H1 (cell line): ENCODE data around the gene SEMA7A. TPM values are rescaled to one million over a fixed set of nuclear protein-coding genes. Genes with fewer than 3 reads are reported as not detected.

ENCODE experiments used
- CTCF ChIA-PET: fragments of 300-600 bp; sonication (Branson Sonifier 250); formaldehyde crosslinking; loops from one replicate; lab custom pipeline; 2021; ENCODE audit not compliant: partially characterized antibody; lab: Charles Lee
- POLR2A ChIA-PET: fragments of 300-600 bp; sonication (Branson Sonifier 250); formaldehyde crosslinking; loops from one replicate; lab custom pipeline; 2021; ENCODE audit warnings: inconsistent platforms; ENCODE audit not compliant: partially characterized antibody; lab: Charles Lee
- DNase-seq, 2 experiments: peaks; one replicate each; pipeline versions ENCODE4 v3.0.0 to v3.0.0-alpha.2; 2010 to 2022; ENCODE audit warnings: low spot score in 2 of 2, low read depth in 1 of 2, mixed read lengths in 1 of 2
- FAIRE-seq: peaks from 2 replicates; lab custom pipeline; 2011; peaks lifted over from hg19 to GRCh38; lab: Jason Lieb, UNC
- H2AFZ ChIP-seq: 2 replicates; pipeline ENCODE4 v1.8.1; 2012; ENCODE audit warnings: low read length, inconsistent platforms
- H2AK5ac ChIP-seq: 2 replicates; pipeline ENCODE4 v1.6.1; 2013; ENCODE audit warnings: low read depth, low read length
- H2BK120ac ChIP-seq: replicated peaks from 2 replicates; pipeline ENCODE3; 2013; ENCODE audit warnings: low read depth, low read length, inconsistent platforms
- H2BK12ac ChIP-seq: 2 replicates; pipeline ENCODE4 v1.6.1; 2013; ENCODE audit warnings: low read depth, low read length
- H2BK15ac ChIP-seq: 2 replicates; pipeline ENCODE4 v1.6.1; 2013; ENCODE audit warnings: low read length
- H2BK20ac ChIP-seq: 2 replicates; pipeline ENCODE4 v1.6.1; 2013; ENCODE audit warnings: low read length
- H2BK5ac ChIP-seq: 2 replicates; pipeline ENCODE4 v1.6.1; 2013; ENCODE audit warnings: low read depth, low read length
- H3K14ac ChIP-seq: 2 replicates; pipeline ENCODE4 v1.6.1; 2013; ENCODE audit warnings: inconsistent platforms; ENCODE audit not compliant: insufficient read length
- H3K18ac ChIP-seq: 2 replicates; pipeline ENCODE4 v1.6.1; 2013; ENCODE audit warnings: low read length; ENCODE audit errors: extremely low read depth
- H3K23ac ChIP-seq: 2 replicates; pipeline ENCODE4 v1.6.1; 2013; ENCODE audit warnings: inconsistent platforms; ENCODE audit not compliant: insufficient read length
- H3K23me2 ChIP-seq: 2 replicates; pipeline ENCODE4 v1.6.1; 2013; ENCODE audit warnings: low read depth, low read length
- H3K27ac ChIP-seq: 2 replicates; pipeline ENCODE4 v1.6.1; 2011; ENCODE audit warnings: low read depth, low read length, inconsistent platforms
- H3K27me3 ChIP-seq, 4 experiments: replicated peaks in 1 of 4; 1 replicate in 1 of 4; 2 replicates in 3 of 4; pipeline versions ENCODE4 v1.6.1 to v1.8.1; 2011 to 2013; ENCODE audit warnings: low read length in 3 of 4, mild to moderate bottlenecking in 3 of 4, inconsistent platforms in 2 of 4, mixed read lengths in 2 of 4, moderate library complexity in 1 of 4; ENCODE audit not compliant: control insufficient read depth in 3 of 4, insufficient read depth in 3 of 4; ENCODE audit errors: extremely low read depth in 1 of 4
- H3K36me3 ChIP-seq, 4 experiments: 2 replicates each; pipeline versions ENCODE4 v1.6.1 to v1.8.1; 2011 to 2013; ENCODE audit warnings: mild to moderate bottlenecking in 4 of 4, low read length in 3 of 4, moderate library complexity in 2 of 4, control low read depth in 1 of 4, inconsistent platforms in 1 of 4; ENCODE audit not compliant: insufficient read depth in 4 of 4, control insufficient read depth in 2 of 4
- H3K4ac ChIP-seq: replicated peaks from 2 replicates; pipeline ENCODE3; 2013; ENCODE audit warnings: low read length, low read depth, mixed read lengths, inconsistent platforms; ENCODE audit not compliant: insufficient read length
- H3K4me1 ChIP-seq, 4 experiments: replicated peaks in 1 of 4; 1 replicate in 1 of 4; 2 replicates in 3 of 4; pipeline versions ENCODE4 v1.6.1 to v1.8.1; 2011 to 2013; ENCODE audit warnings: low read length in 3 of 4, inconsistent platforms in 2 of 4, mixed read lengths in 1 of 4; ENCODE audit not compliant: insufficient read depth in 4 of 4, control insufficient read depth in 3 of 4
- H3K4me2 ChIP-seq, 2 experiments: 2 replicates each; pipeline versions ENCODE4 v1.6.1 to v1.8.1; 2011 to 2013; ENCODE audit warnings: low read depth in 2 of 2, low read length in 2 of 2, control low read depth in 1 of 2, inconsistent platforms in 1 of 2, mild to moderate bottlenecking in 1 of 2; ENCODE audit not compliant: insufficient read depth in 1 of 2
- H3K4me3 ChIP-seq, 4 experiments: fragments of 200-600, 300-600 bp in 1 of 4; sonication (generic), shearing (Covaris generic), sonication (Bioruptor Twin) in 1 of 4; 2 replicates each; pipeline versions ENCODE4 v1.5.1 to v1.8.1; 2011 to 2016; ENCODE audit warnings: low read length in 4 of 4, low read depth in 3 of 4, control low read depth in 2 of 4, inconsistent platforms in 2 of 4, mild to moderate bottlenecking in 2 of 4, mixed read lengths in 1 of 4, moderate library complexity in 1 of 4; ENCODE audit not compliant: insufficient read depth in 2 of 4; ENCODE audit errors: extremely low read depth in 1 of 4
- H3K56ac ChIP-seq: replicated peaks from 2 replicates; pipeline ENCODE3; 2013; ENCODE audit warnings: low read depth, mild to moderate bottlenecking, mixed read lengths, low read length, inconsistent platforms; ENCODE audit not compliant: insufficient read length
- H3K79me1 ChIP-seq: 2 replicates; pipeline ENCODE4 v1.6.1; 2013; ENCODE audit warnings: low read depth, low read length, control low read depth
- H3K79me2 ChIP-seq, 2 experiments: 2 replicates each; pipeline versions ENCODE4 v1.6.1 to v1.8.1; 2012 to 2013; ENCODE audit warnings: low read length in 2 of 2, mild to moderate bottlenecking in 2 of 2, inconsistent platforms in 1 of 2; ENCODE audit not compliant: insufficient read depth in 2 of 2, control insufficient read depth in 1 of 2
- H3K9ac ChIP-seq, 4 experiments: replicated peaks in 1 of 4; 1 replicate in 1 of 4; 2 replicates in 3 of 4; pipeline versions ENCODE4 v1.6.1 to v1.8.1; 2011 to 2013; ENCODE audit warnings: low read depth in 3 of 4, low read length in 3 of 4, control low read depth in 2 of 4, mild to moderate bottlenecking in 2 of 4, moderate library complexity in 2 of 4, inconsistent platforms in 1 of 4; ENCODE audit errors: extremely low read depth in 1 of 4
- H3K9me3 ChIP-seq, 2 experiments: 2 replicates each; pipeline versions ENCODE4 v1.6.1 to v1.8.1; 2012 to 2013; ENCODE audit warnings: mild to moderate bottlenecking in 2 of 2, moderate library complexity in 2 of 2, control low read depth in 1 of 2, inconsistent platforms in 1 of 2, low read depth in 1 of 2, low read length in 1 of 2, mixed read lengths in 1 of 2; ENCODE audit not compliant: insufficient read depth in 2 of 2
- H4K20me1 ChIP-seq, 2 experiments: replicated peaks in 1 of 2; 2 replicates each; pipeline versions ENCODE3 to v1.8.1; 2011 to 2013; ENCODE audit warnings: inconsistent platforms in 2 of 2, low read length in 2 of 2, mild to moderate bottlenecking in 1 of 2; ENCODE audit not compliant: insufficient read depth in 2 of 2, control insufficient read depth in 1 of 2
- H4K5ac ChIP-seq: 2 replicates; pipeline ENCODE4 v1.6.1; 2013; ENCODE audit warnings: low read length, low read depth, mixed read lengths, inconsistent platforms; ENCODE audit not compliant: insufficient read length
- H4K8ac ChIP-seq: 2 replicates; pipeline ENCODE4 v1.8.0; 2013; ENCODE audit warnings: mild to moderate bottlenecking, moderate library complexity, low read length, inconsistent platforms; ENCODE audit not compliant: insufficient read depth; ENCODE audit errors: extremely low read depth
- H4K91ac ChIP-seq: replicated peaks from 2 replicates; pipeline ENCODE3; 2013; ENCODE audit warnings: low read length, mixed read lengths, inconsistent platforms; ENCODE audit not compliant: insufficient read length
- CTBP2 ChIP-seq: IDR thresholded peaks from 2 replicates; pipeline ENCODE4 v1.7.0; 2011; ENCODE audit warnings: borderline replicate concordance, mild to moderate bottlenecking, moderate library complexity, mixed read lengths, low read length; ENCODE audit not compliant: insufficient read depth, insufficient read length
- JUN ChIP-seq: IDR thresholded peaks from 2 replicates; pipeline ENCODE4 v1.6.1; 2011; ENCODE audit warnings: low read depth, mild to moderate bottlenecking, improper control_type of control experiment, low read length
- SUZ12 ChIP-seq: fragments of 200-600 bp; sonication (generic); IDR thresholded peaks from 2 replicates; pipeline ENCODE4 v1.6.1; 2012; ENCODE audit warnings: mild to moderate bottlenecking, inconsistent platforms, low read length, moderate library complexity, mixed read lengths
- TEAD4 ChIP-seq: IDR thresholded peaks from 2 replicates; pipeline ENCODE4 v1.6.1; 2012; ENCODE audit warnings: low read depth, low read length, inconsistent platforms, mixed read lengths
- WGBS, 2 experiments: shearing (Covaris generic) in 1 of 2; methylation state at CpG; one replicate each; pipeline versions ENCODE4 v1.1.6 to v1.1.7; 2013 to 2015; ENCODE audit warnings: low lambda C conversion rate in 2 of 2, mixed read lengths in 2 of 2, inconsistent platforms in 1 of 2, low coverage in 1 of 2, missing lambda C conversion rate in 1 of 2; ENCODE audit not compliant: insufficient replicate concordance in 2 of 2, insufficient coverage in 1 of 2, insufficient read length in 1 of 2; ENCODE audit errors: extremely low coverage in 1 of 2, missing lambda C conversion rate in 1 of 2; 5-methylcytosine and 5-hydroxymethylcytosine counted together
- polyA plus RNA-seq, 7 experiments: library from polyadenylated mRNA; depleted of rRNA in 3 of 7; stranded (reverse) in 5 of 7; unstranded in 2 of 7; fragments of >200 nt in 5 of 7; fragments of 200-250 nt in 2 of 7; gene quantifications; 1 replicate in 5 of 7; 2 replicates in 1 of 7; 4 replicates in 1 of 7; pipeline versions ENCODE4 v1.2.1 to v1.2.3, GENCODE V29; 2011 to 2013; ENCODE audit warnings: missing spikeins in 2 of 7, mixed read lengths in 2 of 7
- total RNA-seq: library from RNA; stranded (reverse); fragmentation: NEBNext Ultra II Directional; extraction: Animal tissue kit (Norgen Biotek cat#: 25700); gene quantifications from 2 replicates; pipeline ENCODE4 v1.2.1, GENCODE V29; 2021

The SEMA7A gene
- total and polyA plus RNA-seq, 2 of the 8 experiments (the other 6 are each of a cell fraction or from before 2014, with no cell fraction given), result 10.7 to 15.0 TPM

DNA sequence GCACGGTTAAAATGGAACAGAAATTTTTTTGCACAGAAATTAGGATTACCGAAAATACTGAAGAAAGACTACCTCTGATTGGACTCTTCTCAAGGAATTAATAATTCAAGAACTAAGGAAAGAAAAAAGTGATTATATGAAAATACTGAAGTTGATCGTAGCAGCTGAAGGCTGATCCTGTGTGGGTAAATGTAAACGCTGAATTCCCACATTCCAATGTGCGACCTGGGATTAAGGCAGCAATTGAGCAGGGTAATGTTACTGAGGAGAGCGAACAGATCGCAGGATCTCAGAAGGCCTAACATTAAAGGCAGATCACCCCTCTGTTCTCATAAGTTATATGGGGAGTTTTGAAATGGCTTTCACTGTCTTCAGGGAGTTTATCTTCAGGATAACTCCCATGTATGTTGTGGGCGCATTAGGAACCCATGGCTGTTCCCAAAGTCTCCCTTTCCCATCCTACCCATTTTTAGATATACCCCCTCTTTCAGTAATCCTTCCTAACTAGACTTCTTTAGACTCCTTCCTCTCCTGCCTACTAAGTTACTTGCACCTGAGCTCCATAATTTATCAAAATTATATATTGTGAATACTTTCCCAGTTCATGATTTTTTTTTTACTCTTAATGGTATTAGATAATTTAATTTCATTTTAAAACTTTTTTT is 28.2 kb upstream of the SEMA7A start:
- Histone ChIP-seq H3K23me2 (peaks cover 15% of the 10 kb centered on the region), H3K23ac (no peak overlapping the region), H3K14ac (no peak overlapping the region), H3K79me2 (peaks cover 0 to 15% of the 10 kb centered on the region in 2 experiments; a peak in 2 of 4 replicates), H3K4me2 (peak overlapping the region; percentile 76 to 81), H4K8ac (no peak overlapping the region), H3K79me1 (no peaks in the 10 kb centered on the region; the same call in 1 of the 2 replicates), H3K9ac (peak overlapping the region in 3 of 4 experiments; percentile 41 to 78 (median 72); a peak in 4 of 7 replicates), H3K4me3 (peak overlapping the region; percentile 79 to 97 (median 85)), H3K27me3 (no peaks in the 10 kb centered on the region), H3K4me1 (no peaks in the 10 kb centered on the region; a peak in 1 of 7 replicates), H4K91ac (no peak overlapping the region), H3K56ac (no peak overlapping the region), H2BK12ac (no peak overlapping the region), H3K9me3 (no peaks in the 10 kb centered on the region; a peak in 1 of 4 replicates), H3K4ac (no peak overlapping the region), H2AFZ (no peak overlapping the region), H2BK15ac (no peak overlapping the region), H3K27ac (no peak overlapping the region), H4K20me1 (no peaks in the 10 kb centered on the region), H4K5ac (no peak overlapping the region), H2BK20ac (no peak overlapping the region), H2BK120ac (no peak overlapping the region), H3K36me3 (peaks cover 0 to 5% (median 2%) of the 10 kb centered on the region in 4 experiments; a peak in 3 of 8 replicates), H3K18ac (no peak overlapping the region), H2AK5ac (no peak overlapping the region), H2BK5ac (peak overlapping the region; percentile 89; the same call in 1 of the 2 replicates)
- no peak for TF ChIP-seq SUZ12
- TF ChIP-seq JUN, result no peak
- 0 out of 2 replicates have a peak, but pooled peaks have one; percentile 27 for TF ChIP-seq TEAD4
- no peak for TF ChIP-seq CTBP2
- ChIA-PET CTCF (interaction anchor here (0.6 to 9.1 kb wide), 13 partner anchors 17 to 121 kb away, joined by 3 to 78 read pairs (median 5); no protein-coding TSS in a partner anchor), POLR2A (interaction anchor here (0.6 to 3.2 kb wide), 18 partner anchors 10 to 1295 kb away, joined by 3 to 25 read pairs (median 5); partner anchors contain the start of genes ARID3B and CLK3)
- WGBS, 2 experiments, result 46% methylated on average over 8 of the region's 8 CpGs; no CpG with 5 or more reads in 1 of the 2 experiments
- no peak for DNase-seq
- no peak for FAIRE-seq
